HepG2 (cell line): Measurements from ENCODE around the gene PCDHGB3. TPM values are rescaled to one million over a fixed set of nuclear protein-coding genes. Genes with fewer than 3 reads are reported as not detected.

ENCODE experiments used
- ATAC-seq: fragments of 200-7000 bp; cut with Tn5 transposase; 3 replicates; pipeline ENCODE4 v1.9.1; 2020; ENCODE audit warnings: mild to moderate bottlenecking, moderate library complexity
- BruUV-seq: library from RNA; stranded (reverse); fragments of 400-500 nt; replicated peaks from 2 replicates; lab custom pipeline; 2021; lab: Mats Ljungman, UMichigan
- CTCF ChIA-PET: fragments of 300-600 bp; formaldehyde crosslinking; extraction: SDS; loops from one replicate; lab custom pipeline; 2021; ENCODE audit warnings: low total read pairs, inconsistent platforms, low intra/inter-chr PET ratio; lab: Yijun Ruan, JAX
- POLR2A ChIA-PET: fragments of 350-600 bp; sonication (Branson Sonifier 250); formaldehyde crosslinking; loops from one replicate; lab custom pipeline; 2020; ENCODE audit warnings: antibody characterized with exemption, inconsistent platforms; lab: Yijun Ruan, JAX
- DNase-seq: peaks from one replicate; pipeline ENCODE4 v3.0.0-alpha.2; 2015; ENCODE audit warnings: low spot score
- FAIRE-seq: peaks from 3 replicates; lab custom pipeline; 2011; peaks lifted over from hg19 to GRCh38; lab: Jason Lieb, UNC
- H2AFZ ChIP-seq: one replicate; pipeline ENCODE4 v1.6.1; 2011; ENCODE audit warnings: low read length, inconsistent platforms
- H3K27ac ChIP-seq: fragments of 300-600 bp; 3 replicates; pipeline ENCODE4 v1.8.0; 2011; ENCODE audit warnings: mixed run types, mild to moderate bottlenecking, mixed read lengths, low read length, inconsistent platforms; ENCODE audit not compliant: insufficient read depth; ENCODE audit errors: extremely low read length
- H3K27me3 ChIP-seq, 2 experiments: fragments of 200-600 bp in 1 of 2; 2 replicates in 1 of 2; 3 replicates in 1 of 2; pipeline versions ENCODE4 v1.6.0 to v1.8.0; 2011; ENCODE audit warnings: low read length in 2 of 2, mild to moderate bottlenecking in 2 of 2, moderate library complexity in 2 of 2, inconsistent platforms in 1 of 2; ENCODE audit not compliant: insufficient read depth in 2 of 2, control insufficient read depth in 1 of 2
- H3K36me3 ChIP-seq, 2 experiments: fragments of 200-600 bp in 1 of 2; replicated peaks in 1 of 2; 2 replicates in 1 of 2; 3 replicates in 1 of 2; pipeline versions ENCODE4 v1.5.1 to v1.8.0; 2011; ENCODE audit warnings: low read length in 2 of 2, inconsistent platforms in 1 of 2; ENCODE audit not compliant: insufficient read depth in 2 of 2, control insufficient read depth in 1 of 2
- H3K4me1 ChIP-seq: 2 replicates; pipeline ENCODE4 v1.5.1; 2012; ENCODE audit warnings: low read length, inconsistent platforms; ENCODE audit not compliant: insufficient read depth
- H3K4me2 ChIP-seq: 2 replicates; pipeline ENCODE4 v1.6.0; 2011; ENCODE audit warnings: low read depth, low read length, inconsistent platforms
- H3K4me3 ChIP-seq, 3 experiments: fragments of 200-600 bp in 1 of 3; sonication (generic), shearing (Covaris generic) in 1 of 3; replicated peaks in 1 of 3; 2 replicates each; pipeline ENCODE4 v1.5.1; 2011 to 2016; ENCODE audit warnings: low read length in 3 of 3, inconsistent platforms in 2 of 3, low read depth in 2 of 3, mild to moderate bottlenecking in 2 of 3, control low read depth in 1 of 3, mixed read lengths in 1 of 3; ENCODE audit not compliant: insufficient read depth in 1 of 3
- H3K79me2 ChIP-seq: one replicate; pipeline ENCODE4 v1.6.1; 2011; ENCODE audit warnings: low read length, inconsistent platforms; ENCODE audit not compliant: insufficient read depth
- H3K9ac ChIP-seq: 2 replicates; pipeline ENCODE4 v1.6.0; 2011; ENCODE audit warnings: mild to moderate bottlenecking, low read depth, low read length, inconsistent platforms; ENCODE audit not compliant: insufficient read depth
- H3K9me3 ChIP-seq: 2 replicates; pipeline ENCODE4 v1.5.1; 2012; ENCODE audit warnings: mild to moderate bottlenecking, low read length
- H4K20me1 ChIP-seq: 2 replicates; pipeline ENCODE4 v1.6.0; 2011; ENCODE audit warnings: inconsistent platforms, mild to moderate bottlenecking, low read length, moderate library complexity; ENCODE audit not compliant: insufficient read depth
- CEBPB ChIP-seq: IDR thresholded peaks from 2 replicates; pipeline ENCODE4 v1.6.1; 2011; ENCODE audit warnings: low read depth, low read length, improper control_type of control experiment, borderline replicate concordance
- CEBPG ChIP-seq: IDR thresholded peaks from 2 replicates; pipeline ENCODE4 v1.6.1; 2016
- FOXP4 ChIP-seq: sonication (generic); formaldehyde crosslinking; IDR thresholded peaks from 2 replicates; pipeline ENCODE4 v1.4.0; 2020; ENCODE audit warnings: missing genetic modification reagents
- HHEX ChIP-seq: IDR thresholded peaks from 2 replicates; pipeline ENCODE4 v1.6.1; 2016; ENCODE audit warnings: control low read depth
- HIVEP1 ChIP-seq: sonication (generic); formaldehyde crosslinking; IDR thresholded peaks from 2 replicates; pipeline ENCODE4 v1.4.0; 2020; ENCODE audit warnings: mild to moderate bottlenecking, missing genetic modification reagents
- PBX2 ChIP-seq: IDR thresholded peaks from 2 replicates; pipeline ENCODE4 v1.6.1; 2016; ENCODE audit warnings: control low read depth
- SP5 ChIP-seq: IDR thresholded peaks from 2 replicates; pipeline ENCODE4 v1.6.1; 2016; ENCODE audit warnings: low read depth, borderline replicate concordance
- ZBTB42 ChIP-seq: sonication (generic); formaldehyde crosslinking; IDR thresholded peaks from 2 replicates; pipeline ENCODE4 v1.5.0; 2020; ENCODE audit warnings: mild to moderate bottlenecking, missing genetic modification reagents
- ZNF18 ChIP-seq: sonication (generic); formaldehyde crosslinking; IDR thresholded peaks from 2 replicates; pipeline ENCODE4 v1.8.0; 2022; ENCODE audit warnings: mild to moderate bottlenecking, missing genetic modification reagents; ENCODE audit not compliant: insufficient replicate concordance
- ZNF460 ChIP-seq: sonication (generic); formaldehyde crosslinking; IDR thresholded peaks from 2 replicates; pipeline ENCODE4 v1.5.1; 2020; ENCODE audit warnings: missing genetic modification reagents, mild to moderate bottlenecking, borderline replicate concordance
- ZNF780A ChIP-seq: sonication (generic); formaldehyde crosslinking; IDR thresholded peaks from 2 replicates; pipeline ENCODE4 v1.8.0; 2022; ENCODE audit warnings: mild to moderate bottlenecking, missing genetic modification reagents, moderate library complexity
- WGBS: methylation state at CpG from one replicate; pipeline ENCODE4 v1.1.6; 2017; ENCODE audit warnings: low lambda C conversion rate; 5-methylcytosine and 5-hydroxymethylcytosine counted together
- in situ Hi-C: cut with HindIII; loops from 2 replicates; pipeline ENCODE4 v1.10.0; 2017; ENCODE audit warnings: low pct_unique_long_range_greater_than_20kb; ENCODE audit not compliant: extremely low pct_ligation_motif_present
- intact Hi-C: fragments of 100-400 bp; cut with micrococcal nuclease; formaldehyde crosslinking; loops from one replicate; pipeline ENCODE4 v1.10.0; 2022; ENCODE audit not compliant: unreplicated experiment
- polyA plus RNA-seq, 8 experiments: library from polyadenylated mRNA; depleted of rRNA in 3 of 8; stranded (reverse) in 7 of 8; unstranded in 1 of 8; fragments of >200 nt; fragmentation: Illumina TruSeq in 4 of 8; extraction: Trizol in 4 of 8; gene quantifications; 2 replicates each; pipeline versions ENCODE4 v1.2.1 to v1.2.3, GENCODE V29; 2011 to 2016; ENCODE audit warnings: low read depth in 4 of 8, missing spikeins in 1 of 8, mixed read lengths in 1 of 8; ENCODE audit not compliant: insufficient read depth in 1 of 8
- total RNA-seq, 5 experiments: library from RNA; depleted of rRNA; stranded (reverse); fragments of >200 nt; fragmentation: Illumina TruSeq; extraction: Trizol; gene quantifications; 2 replicates each; pipeline ENCODE4 v1.2.3, GENCODE V29; 2016; ENCODE audit warnings: low read depth in 1 of 5

Gene PCDHGB3
- total and polyA plus RNA-seq, 2 of the 13 experiments (the other 11 are each of a cell fraction or from before 2014, with no cell fraction given): 0.40 to 0.44 TPM

GRCh38 chr5:141388661-141389060 lies 18.6 kb downstream of the PCDHGB3 start:
- CTCF ChIA-PET: no interaction called here
- Histone ChIP-seq H4K20me1 (no peaks in the 10 kb centered on the region), H3K27me3 (no peaks in the 10 kb centered on the region), H3K4me1 (peaks cover 5% of the 10 kb centered on the region; the same call in 1 of the 2 replicates), H3K4me2 (peak overlapping the region; percentile 51; the same call in 1 of the 2 replicates), H3K9ac (no peak overlapping the region), H3K27ac (no peak overlapping the region), H3K9me3 (peaks cover 27% of the 10 kb centered on the region), H3K79me2 (no peaks in the 10 kb centered on the region), H2AFZ (no peak overlapping the region), H3K36me3 (no peaks in the 10 kb centered on the region), H3K4me3 (no peak overlapping the region)
- POLR2A ChIA-PET: no interaction called here
- no peak for TF ChIP-seq ZNF18 (CRISPR knock-in tag)
- TF ChIP-seq PBX2 (CRISPR knock-in tag): no peak
- TF ChIP-seq CEBPB: peak; percentile 92
- TF ChIP-seq ZBTB42 (CRISPR knock-in tag): no peak
- TF ChIP-seq HIVEP1 (CRISPR knock-in tag): no peak
- TF ChIP-seq ZNF780A (CRISPR knock-in tag): no peak
- TF ChIP-seq SP5 (CRISPR knock-in tag): no peak
- TF ChIP-seq ZNF460 (CRISPR knock-in tag): no peak
- peak; percentile 50; the same call in 1 of the 2 replicates for TF ChIP-seq CEBPG (CRISPR knock-in tag)
- TF ChIP-seq HHEX (CRISPR knock-in tag): no peak
- TF ChIP-seq FOXP4 (CRISPR knock-in tag): no peak
- DNase-seq: no peak
- intact Hi-C loops: no loop called here
- no peak for ATAC-seq
- in situ Hi-C loops: no loop called here
- BruUV-seq: no TSS peak
- WGBS: 65% methylated on average over 10 of the region's 10 CpGs
- no peak for FAIRE-seq
